DND-41 (cell line): Measurements from ENCODE around the gene MKRN3.

Experiments
- ATAC-seq: fragments of 200-7000 bp; cut with Tn5 transposase; 3 replicates; pipeline ENCODE4 v1.9.1; 2021; ENCODE audit warnings: low read depth; ENCODE audit not compliant: insufficient read depth
- DNase-seq: peaks from one replicate; pipeline ENCODE4 v3.0.0-alpha.2; 2020
- H2AFZ ChIP-seq: 2 replicates; pipeline ENCODE4 v1.6.0; 2012; ENCODE audit warnings: low read depth, low read length
- H3K27ac ChIP-seq: 2 replicates; pipeline ENCODE4 v1.5.1; 2012; ENCODE audit warnings: low read length, inconsistent platforms
- H3K27me3 ChIP-seq: fragments of 200-600 bp; sonication (generic); 2 replicates; pipeline ENCODE4 v1.6.0; 2012; ENCODE audit warnings: low read length, mild to moderate bottlenecking, inconsistent platforms; ENCODE audit not compliant: insufficient read depth, poor library complexity
- H3K36me3 ChIP-seq: 2 replicates; pipeline ENCODE4 v1.5.1; 2012; ENCODE audit warnings: low read length, inconsistent platforms; ENCODE audit not compliant: insufficient read depth
- H3K4me1 ChIP-seq: 2 replicates; pipeline ENCODE4 v1.5.1; 2012; ENCODE audit warnings: mild to moderate bottlenecking, low read length; ENCODE audit not compliant: insufficient read depth
- H3K4me2 ChIP-seq: 2 replicates; pipeline ENCODE4 v1.6.0; 2012; ENCODE audit warnings: mild to moderate bottlenecking, moderate library complexity, low read length, inconsistent platforms; ENCODE audit not compliant: insufficient read depth
- H3K4me3 ChIP-seq, 2 experiments: fragments of 200-600 bp in 1 of 2; shearing (Covaris generic) in 1 of 2; 2 replicates each; pipeline ENCODE4 v1.5.1; 2012 to 2016; ENCODE audit warnings: inconsistent platforms in 2 of 2, low read length in 2 of 2, mild to moderate bottlenecking in 2 of 2, low read depth in 1 of 2, moderate library complexity in 1 of 2
- H3K79me2 ChIP-seq: 2 replicates; pipeline ENCODE4 v1.6.0; 2012; ENCODE audit warnings: low read length, inconsistent platforms; ENCODE audit not compliant: insufficient read depth
- H3K9ac ChIP-seq: 2 replicates; pipeline ENCODE4 v1.6.0; 2012; ENCODE audit warnings: low read depth, mild to moderate bottlenecking, inconsistent platforms, low read length, moderate library complexity
- H3K9me3 ChIP-seq: 2 replicates; pipeline ENCODE4 v1.5.1; 2012; ENCODE audit warnings: low read length, moderate library complexity, mild to moderate bottlenecking, inconsistent platforms; ENCODE audit not compliant: insufficient read depth, severe bottlenecking
- H4K20me1 ChIP-seq: 2 replicates; pipeline ENCODE4 v1.6.0; 2012; ENCODE audit warnings: low read length; ENCODE audit not compliant: insufficient read depth
- CTCF ChIP-seq: IDR thresholded peaks from 2 replicates; pipeline ENCODE4 v1.5.1; 2012; ENCODE audit warnings: borderline replicate concordance, low read length, moderate library complexity, mild to moderate bottlenecking; ENCODE audit not compliant: poor library complexity, severe bottlenecking; ENCODE audit errors: extremely low read depth
- EZH2 ChIP-seq: IDR thresholded peaks from 3 replicates; pipeline ENCODE4 v1.6.1; 2012; ENCODE audit warnings: borderline replicate concordance, low read depth, mild to moderate bottlenecking, moderate library complexity, low read length, inconsistent platforms; ENCODE audit not compliant: severe bottlenecking

MKRN3 gene

GRCh38 chr15:23548071-23548470, 17.4 kb upstream of the MKRN3 start:
- Histone ChIP-seq H3K36me3 (no peaks in the 10 kb centered on the region), H3K4me1 (no peaks in the 10 kb centered on the region), H2AFZ (no peak overlapping the region), H3K79me2 (no peaks in the 10 kb centered on the region), H3K4me2 (no peak overlapping the region), H3K9ac (no peak overlapping the region), H3K9me3 (no peaks in the 10 kb centered on the region), H4K20me1 (no peaks in the 10 kb centered on the region), H3K27me3 (no peaks in the 10 kb centered on the region), H3K4me3 (no peak overlapping the region), H3K27ac (no peak overlapping the region)
- TF ChIP-seq CTCF (no peak), EZH2 (no peak)
- no peak for DNase-seq
- no peak for ATAC-seq

- Histone ChIP-seq H3K27me3 (no peaks in the 10 kb centered on the region), H3K4me3 (no peak overlapping the region), H4K20me1 (peaks cover 7% of the 10 kb centered on the region), H3K4me2 (no peak overlapping the region), H3K36me3 (peaks cover 10% of the 10 kb centered on the region), H2AFZ (no peak overlapping the region), H3K79me2 (peaks cover 23% of the 10 kb centered on the region), H3K27ac (no peak overlapping the region), H3K9ac (no peak overlapping the region), H3K9me3 (no peaks in the 10 kb centered on the region), H3K4me1 (peaks cover 16% of the 10 kb centered on the region)
- no peak for ATAC-seq
- TF ChIP-seq CTCF = no peak
- no peak for TF ChIP-seq EZH2
- DNase-seq = no peak
These were observed 3.6 kb upstream of the MKRN3 start for GRCh38 chr15:23561914-23562313.

GRCh38 chr15:23564821-23565394, 566 bp upstream of the MKRN3 start:
- peaks cover 40% of the 10 kb centered on the region for H3K4me1 ChIP-seq
- ATAC-seq (no peak), DNase-seq (peak; percentile 22)
- H3K27me3 ChIP-seq = no peaks in the 10 kb centered on the region
- H3K27ac ChIP-seq = peak overlapping the region; percentile 99
- peak overlapping the region; percentile 99 for H3K9ac ChIP-seq
- H3K9me3 ChIP-seq = no peaks in the 10 kb centered on the region
- H3K4me2 ChIP-seq = peak overlapping the region; percentile 68
- H2AFZ ChIP-seq = peak overlapping the region; percentile 88
- H3K36me3 ChIP-seq = peaks cover 37% of the 10 kb centered on the region
- peak overlapping the region; percentile 73 to 88 for H3K4me3 ChIP-seq
- no peak for TF ChIP-seq CTCF
- TF ChIP-seq EZH2 = no peak
- H3K79me2 ChIP-seq = peaks cover 53% of the 10 kb centered on the region
- H4K20me1 ChIP-seq = peaks cover 34% of the 10 kb centered on the region

- peak overlapping the region; percentile 80 for H2AFZ ChIP-seq
- peaks cover 45% of the 10 kb centered on the region for H3K4me1 ChIP-seq
- H3K79me2 ChIP-seq = peaks cover 65% of the 10 kb centered on the region
- peak overlapping the region; percentile 73 to 88 for H3K4me3 ChIP-seq
- ATAC-seq = peak; percentile 92
- peak overlapping the region; percentile 97 for H3K4me2 ChIP-seq
- DNase-seq = peak; percentile 96
- peaks cover 44% of the 10 kb centered on the region for H3K36me3 ChIP-seq
- H3K27ac ChIP-seq = peak overlapping the region; percentile 99
- no peaks in the 10 kb centered on the region for H3K9me3 ChIP-seq
- TF ChIP-seq EZH2 (no peak), CTCF (peak; percentile 4)
- peak overlapping the region; percentile 99 for H3K9ac ChIP-seq
- no peaks in the 10 kb centered on the region for H3K27me3 ChIP-seq
- peaks cover 44% of the 10 kb centered on the region for H4K20me1 ChIP-seq
These were observed 639 bp downstream of the MKRN3 start for GRCh38 chr15:23566071-23566554.
